Left lung (tissue), 10 donors: Measurements from ENCODE around the gene RPTOR. TPM values are rescaled to one million over a fixed set of nuclear protein-coding genes. Genes with fewer than 3 reads are reported as not detected.

Experiments
- ATAC-seq: fragments of 200-7000 bp; cut with Tn5 transposase; one replicate; pipeline ENCODE4 v1.9.1; 2020; ENCODE audit warnings: moderate library complexity
- DNase-seq, 4 donors: peaks; one replicate each; pipeline ENCODE4 v3.0.0-alpha.2; 2013 to 2020
- H3K27ac ChIP-seq, 2 donors: fragments of 200-600 bp; sonication (generic) in 1 of 2; one replicate each; pipeline versions ENCODE4 v1.5.0 to v1.8.0; 2020 to 2021
- H3K27me3 ChIP-seq, 2 donors: fragments of 200-600 bp; sonication (generic) in 1 of 2; one replicate each; pipeline versions ENCODE4 v1.5.0 to v1.8.0; 2020 to 2021
- H3K36me3 ChIP-seq, 2 donors: fragments of 200-600 bp; sonication (generic) in 1 of 2; one replicate each; pipeline versions ENCODE4 v1.5.0 to v1.8.0; 2020 to 2021
- H3K4me1 ChIP-seq, 2 donors: fragments of 200-600 bp; one replicate each; pipeline ENCODE4 v1.8.0; 2021
- H3K4me3 ChIP-seq, 2 donors: fragments of 200-600 bp; sonication (generic) in 1 of 2; one replicate each; pipeline versions ENCODE4 v1.5.0 to v1.8.0; 2020 to 2021; ENCODE audit warnings: mild to moderate bottlenecking in 1 of 2
- H3K9me3 ChIP-seq, 2 donors: fragments of 200-600 bp; sonication (generic) in 1 of 2; one replicate each; pipeline versions ENCODE4 v1.5.0 to v1.8.0; 2020 to 2021
- CTCF ChIP-seq, 2 donors: fragments of 200-600 bp; sonication (generic) in 1 of 2; IDR thresholded peaks; one replicate each; pipeline versions ENCODE4 v1.5.0 to v1.8.0; 2021; ENCODE audit warnings: antibody characterized with exemption in 2 of 2
- intact Hi-C, 2 donors: fragments of 100-400 bp; cut with DNase I; formaldehyde crosslinking; loops; one replicate each; pipeline versions ENCODE4 v1.11.2 to v1.14.2; 2022
- polyA plus RNA-seq, 6 donors: library from polyadenylated mRNA; unstranded; fragments of 120-200 nt; gene quantifications; one replicate each; pipeline ENCODE4 v1.2.1, GENCODE V29; 2013; ENCODE audit not compliant: insufficient read length in 6 of 6
- total RNA-seq, 2 donors: library from RNA; stranded (reverse); fragmentation: NEBNext Ultra II Directional; extraction: Animal tissue kit (Norgen Biotek cat#: 25700); gene quantifications; one replicate each; pipeline ENCODE4 v1.2.1, GENCODE V29; 2021
- donor health status: DM: no; HTN: yes; CAD: no.
- donor health status: DM: no; HTN: no; CAD: no.

The RPTOR gene
- total and polyA plus RNA-seq, 8 donors = 14.2 to 39.2 (median 20.7) TPM

- intact Hi-C loops = no loop called here
- ATAC-seq = no peak
- H3K9me3 ChIP-seq = no peaks in the 10 kb centered on the region
- H3K4me1 ChIP-seq = no peaks in the 10 kb centered on the region
- H3K36me3 ChIP-seq = no peaks in the 10 kb centered on the region
- H3K27ac ChIP-seq = no peak overlapping the region
- no peak for DNase-seq
- TF ChIP-seq CTCF (IDR thresholded peaks at IDR 0.05) = no peak
- H3K27me3 ChIP-seq = peaks cover 0 to 23% of the 10 kb centered on the region in 2 donors
- H3K4me3 ChIP-seq = no peak overlapping the region
These were observed 30.7 kb upstream of the RPTOR start for GRCh38 chr17:80513892-80514291.

- H3K4me1 ChIP-seq = no peaks in the 10 kb centered on the region
- no peaks in the 10 kb centered on the region for H3K36me3 ChIP-seq
- no peak overlapping the region for H3K27ac ChIP-seq
- TF ChIP-seq CTCF (IDR thresholded peaks at IDR 0.05) = no peak
- intact Hi-C loops = no loop called here
- H3K4me3 ChIP-seq = no peak overlapping the region
- ATAC-seq (no peak), DNase-seq (peak in 1 of 4 donors; percentile 28)
- H3K27me3 ChIP-seq = peaks cover 0 to 12% of the 10 kb centered on the region in 2 donors
- H3K9me3 ChIP-seq = no peaks in the 10 kb centered on the region
These were observed 28.3 kb upstream of the RPTOR start for GRCh38 chr17:80516171-80516932.

- H3K4me1 ChIP-seq = no peaks in the 10 kb centered on the region
- H3K27ac ChIP-seq = no peak overlapping the region
- ATAC-seq (no peak), DNase-seq (no peak)
- H3K4me3 ChIP-seq = no peak overlapping the region
- intact Hi-C loops = no loop called here
- TF ChIP-seq CTCF (IDR thresholded peaks at IDR 0.05) = no peak
- H3K27me3 ChIP-seq = peaks cover 0 to 4% of the 10 kb centered on the region in 2 donors
- no peaks in the 10 kb centered on the region for H3K9me3 ChIP-seq
- H3K36me3 ChIP-seq = no peaks in the 10 kb centered on the region
These were observed 27.0 kb upstream of the RPTOR start for GRCh38 chr17:80517641-80518040.

- H3K4me3 ChIP-seq = no peak overlapping the region
- H3K4me1 ChIP-seq = no peaks in the 10 kb centered on the region
- H3K36me3 ChIP-seq = no peaks in the 10 kb centered on the region
- intact Hi-C loops = no loop called here
- no peaks in the 10 kb centered on the region for H3K9me3 ChIP-seq
- DNase-seq (no peak), ATAC-seq (no peak)
- no peak for TF ChIP-seq CTCF (IDR thresholded peaks at IDR 0.05)
- H3K27me3 ChIP-seq = no peaks in the 10 kb centered on the region
- H3K27ac ChIP-seq = no peak overlapping the region
These were observed 26.2 kb upstream of the RPTOR start for GRCh38 chr17:80518392-80518791.

GRCh38 chr17:80519091-80519781 is 25.4 kb upstream of the RPTOR start:
- no peak for ATAC-seq
- DNase-seq = no peak
- H3K4me3 ChIP-seq = no peak overlapping the region
- no peaks in the 10 kb centered on the region for H3K4me1 ChIP-seq
- TF ChIP-seq CTCF (IDR thresholded peaks at IDR 0.05) = no peak
- H3K27ac ChIP-seq = peak overlapping the region in 1 of 2 donors; percentile 41
- no peaks in the 10 kb centered on the region for H3K36me3 ChIP-seq
- H3K9me3 ChIP-seq = no peaks in the 10 kb centered on the region
- intact Hi-C loops = no loop called here
- no peaks in the 10 kb centered on the region for H3K27me3 ChIP-seq
